EL (cell line): ENCODE results near the gene SDR39U1.
A peak's percentile ranks its signal among the peaks of the same experiment; 100 is the strongest.
"Not testable (repeated sequence)": the region's sequence is repeated elsewhere in the genome, so short reads cannot be mapped to it uniquely, and the experiment has no call there.

ENCODE experiments used
- DNase-seq: peaks from one replicate; pipeline ENCODE4 v3.0.0-alpha.2; 2016

Gene SDR39U1, protein sequence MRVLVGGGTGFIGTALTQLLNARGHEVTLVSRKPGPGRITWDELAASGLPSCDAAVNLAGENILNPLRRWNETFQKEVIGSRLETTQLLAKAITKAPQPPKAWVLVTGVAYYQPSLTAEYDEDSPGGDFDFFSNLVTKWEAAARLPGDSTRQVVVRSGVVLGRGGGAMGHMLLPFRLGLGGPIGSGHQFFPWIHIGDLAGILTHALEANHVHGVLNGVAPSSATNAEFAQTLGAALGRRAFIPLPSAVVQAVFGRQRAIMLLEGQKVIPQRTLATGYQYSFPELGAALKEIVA

DNA sequence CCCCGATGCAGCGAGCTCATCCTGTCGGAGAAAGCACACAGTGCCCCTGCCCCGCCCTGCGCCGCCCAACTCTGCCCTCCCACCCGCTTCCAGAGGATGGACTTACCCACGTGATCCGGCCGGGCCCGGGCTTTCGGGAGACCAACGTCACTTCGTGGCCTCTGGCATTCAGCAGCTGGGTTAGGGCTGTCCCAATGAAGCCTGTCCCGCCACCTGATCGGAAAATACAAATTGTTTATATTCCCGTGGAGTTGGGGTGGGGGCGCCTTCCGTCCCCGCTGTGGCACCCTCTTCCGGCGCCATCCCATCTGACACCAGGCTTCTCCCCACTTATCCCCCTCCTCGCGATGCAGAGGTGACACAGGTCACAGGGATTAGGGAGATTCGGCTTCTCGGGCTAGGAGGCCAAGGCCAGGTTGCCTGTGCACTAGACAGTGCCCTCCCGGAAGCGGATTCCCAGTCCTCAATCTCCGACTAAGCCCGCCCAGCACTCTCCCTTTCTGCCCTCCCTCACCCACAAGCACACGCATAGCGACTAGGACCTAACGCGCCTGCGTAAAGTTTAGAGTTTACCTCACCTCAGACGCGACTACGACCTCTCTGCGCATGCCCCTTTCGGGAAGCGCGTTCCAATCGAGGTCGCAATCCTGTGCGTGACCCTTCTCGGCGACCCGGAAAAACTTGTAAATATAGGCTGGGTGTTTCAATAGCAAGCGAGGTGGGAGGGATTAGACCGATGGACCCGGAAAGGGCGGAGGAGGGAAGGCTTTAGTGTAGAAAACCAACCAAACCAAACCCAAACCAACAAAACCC lies at the start of gene SDR39U1:
SDR39U1 (minus strand) TSS at position 537 of the 813 bp plus-strand sequence; CDS start at position 530, 7 bp downstream.
- peak; percentile 99 for DNase-seq

DNA sequence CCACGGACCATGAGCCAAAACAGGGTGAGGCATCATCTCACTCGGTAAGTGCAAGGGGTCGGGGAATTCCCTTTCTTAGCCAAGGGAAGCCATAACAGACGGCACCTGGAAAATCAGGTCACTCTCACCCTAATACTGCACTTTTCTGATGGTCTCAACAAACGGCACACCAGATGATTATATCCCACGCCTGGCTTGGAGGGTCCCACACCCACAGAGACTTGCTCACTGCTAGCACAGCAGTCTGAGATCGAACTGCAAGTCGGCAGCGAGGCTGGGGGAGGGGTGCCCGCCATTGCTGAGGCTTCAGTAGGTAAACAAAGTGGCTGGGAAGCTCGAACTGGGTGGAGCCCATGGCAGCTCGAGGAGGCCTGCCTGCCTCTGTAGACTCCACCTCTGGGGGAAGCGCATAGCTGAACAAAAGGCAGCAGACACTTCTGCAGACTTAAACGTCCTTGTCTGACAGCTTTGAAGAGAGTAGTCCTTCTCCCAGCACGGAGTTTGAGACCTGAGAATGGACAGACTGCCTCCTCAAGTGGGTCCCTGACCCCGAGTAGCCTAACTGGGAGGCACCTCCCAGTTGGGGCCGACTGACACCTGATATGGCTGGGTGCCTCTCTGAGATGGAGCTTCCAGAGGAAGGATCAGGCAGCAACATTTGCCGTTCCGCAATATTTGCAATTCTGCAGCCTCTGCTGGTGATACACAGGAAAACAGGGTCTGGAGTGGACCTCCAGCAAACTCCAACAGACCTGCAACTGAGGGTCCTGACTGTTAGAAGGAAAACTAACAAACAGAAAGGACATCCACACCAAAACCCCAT lies 49.2 kb upstream of the SDR39U1 start:
- DNase-seq: not testable (repeated sequence)

DNA sequence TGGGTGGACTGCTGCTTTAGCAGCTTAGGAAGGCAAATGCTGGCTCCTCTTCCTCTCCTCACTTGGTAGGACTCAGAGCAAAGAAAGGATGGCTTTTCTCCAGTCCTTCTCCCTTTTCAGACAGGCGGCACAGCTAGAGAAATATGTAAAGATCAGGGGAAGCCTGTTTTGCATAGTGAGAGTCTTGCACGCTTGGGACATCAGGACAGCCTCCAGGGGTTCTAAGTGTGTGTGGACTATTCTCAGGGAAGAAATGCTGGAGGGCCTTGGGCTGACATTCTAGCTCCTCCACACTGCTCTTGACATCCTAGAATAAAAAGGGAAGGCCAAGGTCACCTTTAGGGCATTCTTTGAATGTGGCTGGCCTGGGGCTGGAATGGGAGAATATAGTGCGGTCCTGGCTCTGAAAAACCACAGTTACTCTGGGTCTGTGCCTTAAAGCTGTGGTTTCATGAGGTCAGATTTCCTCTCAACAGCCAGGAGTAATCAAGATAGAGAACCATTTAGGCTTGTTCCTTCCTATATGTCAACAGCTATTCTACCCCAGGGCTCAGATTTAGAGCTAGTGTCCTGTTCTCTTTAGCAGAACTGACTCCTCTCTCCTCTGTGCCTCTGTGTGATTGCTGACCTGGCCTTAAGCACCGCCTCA lies 41.2 kb upstream of the SDR39U1 start:
- DNase-seq: peak; percentile 66

DNA sequence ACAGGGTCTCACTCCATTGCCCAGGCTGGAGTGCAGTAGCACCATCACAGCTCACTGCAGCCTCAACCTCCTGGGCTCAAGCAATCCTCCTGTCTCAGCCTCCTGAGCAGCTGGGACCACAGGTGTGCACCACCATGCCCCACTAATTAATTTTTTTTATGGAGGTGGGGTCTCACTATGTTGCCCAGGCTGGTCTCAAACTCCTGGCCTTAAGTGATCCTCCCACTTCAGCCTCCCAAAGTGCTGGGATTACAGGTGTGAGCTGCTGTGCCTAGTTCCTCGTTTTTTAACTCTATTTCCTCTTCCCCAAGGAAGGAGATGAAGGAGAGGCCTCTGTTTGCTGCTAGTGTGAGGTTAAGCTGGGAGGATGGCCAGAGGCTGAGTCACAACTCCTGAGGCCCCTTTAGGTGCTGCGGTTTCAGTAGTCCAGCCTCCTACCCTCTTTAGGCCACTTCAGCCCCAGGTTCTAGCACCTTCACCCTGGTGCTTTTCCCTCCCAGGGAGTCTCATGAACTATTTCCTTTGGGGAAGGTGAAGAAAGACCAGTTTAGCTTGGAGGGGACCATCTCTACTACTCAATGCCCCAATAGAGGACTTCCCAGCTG lies 40.2 kb upstream of the SDR39U1 start:
- peak; percentile 63 for DNase-seq

DNA sequence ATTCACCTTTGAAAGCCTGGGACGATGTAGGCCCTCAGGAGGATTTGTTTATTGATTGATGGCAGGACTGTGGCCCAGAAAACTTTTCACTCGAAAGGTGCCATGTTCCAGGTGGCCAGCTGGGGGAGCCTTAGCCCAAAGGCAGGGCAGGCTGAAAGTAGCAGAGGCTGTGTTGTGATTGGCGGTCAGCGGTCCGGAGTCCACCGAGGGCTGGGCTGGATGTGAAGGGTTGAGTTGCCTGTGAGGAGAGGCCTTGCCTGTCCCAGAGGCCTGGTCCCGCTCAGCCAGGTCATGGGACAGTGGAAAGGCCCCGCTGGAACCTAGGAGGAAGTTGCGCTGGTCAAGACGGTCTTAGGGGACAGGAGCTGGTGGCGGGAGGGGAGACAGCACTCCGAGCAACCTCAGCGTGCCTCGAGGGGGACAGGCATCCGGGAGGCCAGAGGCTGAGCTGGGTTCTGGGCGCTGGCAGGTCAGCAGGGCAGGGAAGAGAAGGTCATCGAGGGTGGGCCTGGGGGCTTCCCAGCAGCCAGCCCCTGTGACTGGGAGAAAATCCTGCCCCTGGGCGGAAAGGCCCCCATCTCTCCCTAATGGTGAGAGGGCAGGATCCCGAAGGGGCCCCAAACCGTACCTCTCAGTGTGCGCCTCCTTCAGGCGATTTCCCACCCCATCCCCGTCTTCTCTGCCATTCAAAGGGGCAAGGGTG lies 39.2 kb upstream of the SDR39U1 start:
- peak; percentile 36 for DNase-seq

DNA sequence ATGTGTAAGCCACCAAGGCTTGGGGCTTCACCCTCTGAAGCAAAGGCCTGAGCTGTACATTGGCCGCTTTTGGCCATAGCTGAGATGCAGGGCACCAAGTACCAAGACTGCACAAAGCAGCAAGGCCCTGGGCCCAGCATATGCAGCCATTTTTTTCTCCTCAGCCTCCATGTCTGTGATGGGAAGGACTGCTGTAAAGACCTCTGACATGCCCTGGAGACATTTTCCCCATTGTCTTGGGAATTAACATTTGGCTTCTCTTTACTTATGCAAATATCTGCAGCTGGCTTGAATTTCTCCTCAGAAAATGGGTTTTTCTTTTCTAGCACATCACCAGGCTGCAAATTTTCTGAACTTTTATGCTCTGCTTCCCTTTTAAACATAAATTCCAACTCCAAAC lies 37.4 kb upstream of the SDR39U1 start:
- DNase-seq: not testable (repeated sequence)

DNA sequence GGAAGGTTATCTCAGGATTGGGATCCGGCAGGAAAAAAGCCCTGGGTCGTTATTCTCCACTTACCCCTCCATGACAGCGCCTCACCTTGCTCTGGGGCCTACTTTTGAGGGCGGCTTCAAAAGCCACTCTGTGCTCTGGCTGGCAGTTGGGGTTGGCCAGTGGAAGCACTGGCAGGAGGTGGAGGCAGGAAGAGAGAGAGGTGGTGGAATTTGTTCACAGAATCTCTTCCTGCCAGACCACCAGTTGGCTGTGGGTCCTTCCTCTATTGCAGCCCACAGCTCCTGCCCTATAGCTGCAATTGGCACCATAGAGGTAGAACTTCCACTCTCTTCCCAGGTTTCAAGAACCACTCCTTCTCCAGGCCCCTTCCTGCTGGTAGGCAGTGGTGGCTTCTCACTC lies 32.7 kb upstream of the SDR39U1 start:
- no peak for DNase-seq

DNA sequence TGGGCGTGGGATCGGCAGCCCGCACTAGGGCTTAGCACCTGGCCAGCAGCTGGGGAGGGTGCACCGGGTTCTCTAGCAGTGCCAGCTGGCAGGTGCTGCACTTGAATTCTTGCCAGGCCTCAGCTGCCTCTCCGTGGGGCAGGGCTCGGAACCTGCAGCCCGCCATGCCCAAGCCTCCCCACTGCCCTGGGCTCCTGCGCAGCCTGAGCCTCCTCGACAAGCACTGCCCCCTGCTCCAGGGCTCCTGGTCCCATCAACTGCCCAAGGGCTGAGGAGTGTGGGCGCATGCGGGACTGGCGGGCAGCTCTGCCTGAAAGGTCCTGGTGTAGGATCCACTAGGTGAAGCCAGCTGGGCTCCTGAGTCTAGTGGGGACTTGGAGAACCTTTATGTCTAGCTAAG lies 30.6 kb upstream of the SDR39U1 start:
- no peak for DNase-seq

DNA sequence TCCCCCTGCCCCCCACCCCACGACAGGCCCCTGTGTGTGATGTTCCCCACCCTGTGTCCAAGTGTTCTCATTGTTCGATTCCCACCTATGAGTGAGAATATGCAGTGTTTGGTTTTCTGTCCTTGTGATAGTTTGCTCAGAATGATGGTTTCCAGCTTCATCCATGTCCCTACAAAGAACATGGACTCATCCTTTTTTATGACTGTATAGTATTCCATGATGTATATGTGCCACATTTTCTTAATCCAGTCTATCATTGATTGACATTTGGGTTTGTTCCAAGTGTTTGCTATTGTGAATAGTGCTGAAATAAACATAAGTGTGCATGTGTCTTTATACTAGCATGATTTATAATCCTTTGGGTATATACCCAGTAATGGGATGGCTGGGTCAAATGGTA lies 27.9 kb upstream of the SDR39U1 start:
- DNase-seq: not testable (repeated sequence)

DNA sequence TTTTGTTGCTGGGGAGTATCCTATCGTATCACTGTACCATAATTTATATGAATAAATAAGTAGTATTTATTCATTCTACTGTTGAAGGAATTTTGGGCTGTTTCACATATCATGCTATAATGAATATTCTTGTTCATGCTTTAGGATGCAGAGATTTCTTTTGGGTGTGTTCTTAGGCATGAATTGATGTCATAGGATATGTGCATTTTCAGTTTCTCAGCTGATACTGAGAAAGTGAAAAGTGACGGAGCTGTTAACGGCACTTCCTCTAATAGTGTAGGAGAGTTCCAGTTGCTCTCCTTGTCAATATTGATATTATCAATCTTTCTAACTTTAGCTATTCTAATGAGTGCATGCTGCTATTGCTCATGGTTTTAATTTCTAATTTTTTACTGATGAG lies 23.2 kb upstream of the SDR39U1 start:
- no peak for DNase-seq

DNA sequence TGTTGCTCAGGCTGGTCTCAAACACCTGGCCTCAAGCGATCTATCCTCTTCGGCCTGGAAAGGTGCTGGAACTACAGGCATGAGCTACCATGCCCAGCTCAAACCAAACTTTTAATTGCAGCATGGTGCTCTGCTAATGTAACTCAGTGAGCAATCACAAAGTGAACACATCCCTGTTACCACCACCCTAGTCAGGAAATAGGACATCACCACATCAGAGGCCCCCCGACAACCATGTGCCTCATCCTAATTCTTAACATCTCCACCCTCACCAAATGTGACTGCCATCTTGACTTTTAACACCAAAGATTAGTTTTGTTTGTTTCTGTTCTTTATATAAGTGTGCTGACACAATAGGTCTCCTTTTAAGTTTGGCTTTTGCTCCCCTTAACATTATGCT lies 22.8 kb upstream of the SDR39U1 start:
- no peak for DNase-seq

DNA sequence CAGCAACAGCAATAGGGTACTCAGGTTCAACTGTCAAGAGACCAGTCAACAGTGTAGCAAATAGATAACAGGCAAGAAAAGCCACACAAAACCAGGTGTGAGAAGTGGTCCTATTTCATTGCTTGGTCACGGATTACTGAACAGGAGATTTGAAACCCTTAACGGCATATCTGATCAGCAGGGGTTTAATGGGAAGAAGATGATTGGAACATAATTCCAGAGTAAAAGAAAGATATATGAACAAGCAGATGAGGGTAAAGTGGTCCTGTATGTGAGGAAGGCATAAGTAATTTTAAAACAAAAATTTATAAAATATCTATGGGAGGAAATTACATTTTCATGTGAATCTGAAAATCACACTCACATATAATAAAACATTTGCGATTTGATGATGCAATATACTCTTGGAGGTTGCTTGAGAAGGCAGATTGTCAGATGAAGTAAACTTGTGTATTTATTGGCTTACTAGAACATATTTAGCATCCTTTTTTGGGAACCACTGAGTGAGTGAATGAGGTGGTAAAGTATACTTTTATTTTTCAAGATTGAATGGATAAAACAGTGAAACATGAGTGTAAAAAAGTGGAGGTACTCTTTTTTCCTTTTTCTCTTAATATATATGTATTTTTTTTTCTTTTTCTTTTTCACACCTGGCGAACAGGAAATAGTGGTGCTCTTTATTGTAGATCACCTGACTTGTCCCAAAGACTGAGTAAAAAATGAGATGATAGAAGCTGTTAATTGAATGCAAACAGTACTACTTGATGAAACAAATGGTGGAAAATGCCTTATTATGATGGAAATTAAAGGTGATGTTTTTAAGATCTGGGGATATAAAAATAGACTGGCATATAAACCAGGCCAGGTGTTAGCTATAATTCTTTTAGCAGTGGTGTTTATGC lies 21.6 kb upstream of the SDR39U1 start:
- DNase-seq: no peak

DNA sequence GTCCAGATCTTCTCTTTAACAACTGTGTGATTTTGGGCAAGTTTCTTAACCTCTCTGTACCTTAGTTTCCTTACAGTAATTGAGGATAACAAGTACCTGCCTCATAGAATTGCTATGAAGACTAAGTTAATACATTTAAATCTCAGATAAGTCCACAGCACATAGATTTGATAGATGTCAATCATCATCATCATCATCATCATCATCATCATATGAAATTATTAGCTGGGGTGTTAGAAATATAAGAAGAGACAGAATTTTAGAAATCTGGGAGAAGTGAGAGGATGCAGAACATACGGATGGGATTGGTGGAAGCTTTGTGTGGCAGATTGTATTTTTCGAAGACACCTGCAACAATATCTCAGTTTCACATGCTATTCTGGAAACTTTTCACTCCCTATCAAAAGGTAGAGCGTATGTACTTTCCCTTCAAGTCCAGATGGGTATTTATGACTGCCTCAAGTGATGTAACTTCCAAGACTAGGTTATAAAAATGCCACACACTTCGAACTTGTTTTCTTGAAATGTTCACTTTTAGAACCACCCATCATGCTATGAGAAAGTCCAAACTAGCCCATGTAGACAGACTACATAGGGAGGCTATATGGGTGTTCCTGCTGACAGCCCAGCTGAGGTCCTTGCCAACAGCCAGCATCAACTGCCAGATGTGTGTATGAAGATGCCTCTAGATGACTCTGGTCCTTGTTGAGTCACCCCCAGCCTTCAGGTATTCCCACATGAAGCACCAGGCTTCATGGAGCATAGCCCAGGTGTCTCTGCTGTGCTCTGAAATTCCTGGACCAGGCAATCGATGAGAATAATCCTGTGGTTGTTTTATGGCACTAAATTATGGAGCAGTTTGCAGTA lies 20.7 kb upstream of the SDR39U1 start:
- DNase-seq: no peak

DNA sequence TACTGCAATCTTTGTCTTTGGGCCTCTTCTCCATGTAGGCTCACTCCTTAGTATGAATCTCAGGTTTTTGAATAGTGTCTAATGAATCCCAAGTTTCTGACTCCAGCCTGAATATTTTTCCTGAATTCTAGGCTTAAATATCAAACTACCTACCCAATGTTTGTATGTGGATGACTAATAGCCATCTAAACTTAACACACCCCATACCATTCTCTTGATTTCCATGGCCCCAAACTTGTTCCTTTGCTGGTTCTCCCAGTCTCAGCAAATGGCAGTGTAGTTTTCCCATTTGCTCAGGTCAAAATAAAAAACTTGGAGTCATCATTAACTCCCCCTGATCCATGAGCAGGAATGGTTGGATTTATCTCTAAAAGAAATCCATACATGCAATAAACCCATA lies 18.8 kb upstream of the SDR39U1 start:
- DNase-seq: no peak

DNA sequence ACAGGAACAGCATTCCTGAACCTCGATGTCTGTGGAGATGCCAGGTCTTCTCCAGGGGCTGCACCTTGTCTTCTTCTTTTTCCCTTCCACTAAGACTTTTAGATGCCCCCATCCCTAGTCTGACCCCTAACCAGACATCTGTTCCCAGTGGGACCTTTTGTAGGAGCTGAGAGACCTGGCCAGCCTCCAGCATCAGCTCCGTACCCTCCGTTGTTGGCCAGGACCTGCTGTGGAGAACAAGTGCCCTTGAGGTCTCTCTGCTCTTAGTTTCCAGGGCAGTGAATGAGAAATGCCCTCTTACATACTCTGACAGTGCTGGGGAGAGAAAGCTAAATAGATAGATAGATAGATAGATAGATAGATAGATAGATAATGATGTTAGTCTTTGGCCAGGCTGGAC lies 16.8 kb upstream of the SDR39U1 start:
- DNase-seq: no peak

DNA sequence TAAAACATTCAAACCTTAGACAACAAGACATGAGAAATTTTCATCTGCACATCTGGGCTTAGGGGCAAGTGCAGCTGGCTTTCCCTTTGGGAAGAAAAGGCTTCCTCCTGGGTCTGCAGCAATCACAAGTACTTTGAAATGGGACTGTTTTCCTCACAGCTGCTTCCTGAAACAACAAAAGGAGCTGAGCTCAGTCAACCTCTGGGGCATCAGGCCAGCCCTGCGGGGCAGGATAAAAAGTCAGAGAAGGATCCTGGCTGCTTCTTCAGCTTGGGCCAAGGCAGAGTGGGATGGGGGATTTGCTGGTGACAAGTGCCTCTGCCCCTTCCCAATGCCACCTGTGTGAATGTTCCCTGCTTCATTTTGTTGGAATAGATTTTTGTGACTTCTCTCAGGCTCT lies 16.2 kb upstream of the SDR39U1 start:
- no peak for DNase-seq

DNA sequence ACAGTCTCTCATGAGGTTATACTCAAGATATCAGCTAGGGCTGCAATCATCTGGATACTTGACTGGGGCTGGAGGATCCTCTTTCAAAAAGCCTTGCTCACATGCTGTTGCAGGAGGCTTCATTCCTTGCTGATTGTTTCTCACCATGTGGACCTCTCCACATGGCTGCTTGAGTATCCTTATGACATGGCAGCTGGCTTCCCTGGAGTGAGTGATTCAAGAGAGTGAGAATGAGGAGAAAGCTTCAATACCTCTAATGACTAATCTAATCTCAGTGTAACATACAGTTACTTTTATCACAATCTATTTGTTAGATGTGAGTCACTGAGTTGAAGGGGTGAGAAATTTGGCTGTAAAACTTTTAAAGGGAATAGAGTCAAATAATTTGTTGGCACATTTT lies 14.4 kb upstream of the SDR39U1 start:
- DNase-seq: no peak

DNA sequence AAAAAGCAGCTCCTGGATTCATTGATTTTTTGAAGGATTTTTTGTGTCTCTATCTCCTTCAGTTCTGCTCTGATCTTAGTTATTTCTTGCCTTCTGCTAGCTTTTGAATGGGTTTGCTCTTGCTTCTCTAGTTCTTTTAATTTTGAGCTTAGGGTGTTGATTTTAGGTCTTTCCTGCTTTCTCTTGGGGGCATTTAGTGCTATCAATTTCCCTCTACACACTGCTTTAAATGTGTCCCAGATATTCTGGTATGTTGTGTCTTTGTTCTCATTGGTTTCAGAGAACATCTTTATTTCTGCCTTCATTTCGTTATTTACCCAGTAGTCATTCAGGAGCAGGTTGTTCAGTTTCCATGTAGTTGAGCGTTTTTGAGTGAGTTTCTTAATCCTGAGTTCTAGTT lies 8.3 kb upstream of the SDR39U1 start:
- not testable (repeated sequence) for DNase-seq

DNA sequence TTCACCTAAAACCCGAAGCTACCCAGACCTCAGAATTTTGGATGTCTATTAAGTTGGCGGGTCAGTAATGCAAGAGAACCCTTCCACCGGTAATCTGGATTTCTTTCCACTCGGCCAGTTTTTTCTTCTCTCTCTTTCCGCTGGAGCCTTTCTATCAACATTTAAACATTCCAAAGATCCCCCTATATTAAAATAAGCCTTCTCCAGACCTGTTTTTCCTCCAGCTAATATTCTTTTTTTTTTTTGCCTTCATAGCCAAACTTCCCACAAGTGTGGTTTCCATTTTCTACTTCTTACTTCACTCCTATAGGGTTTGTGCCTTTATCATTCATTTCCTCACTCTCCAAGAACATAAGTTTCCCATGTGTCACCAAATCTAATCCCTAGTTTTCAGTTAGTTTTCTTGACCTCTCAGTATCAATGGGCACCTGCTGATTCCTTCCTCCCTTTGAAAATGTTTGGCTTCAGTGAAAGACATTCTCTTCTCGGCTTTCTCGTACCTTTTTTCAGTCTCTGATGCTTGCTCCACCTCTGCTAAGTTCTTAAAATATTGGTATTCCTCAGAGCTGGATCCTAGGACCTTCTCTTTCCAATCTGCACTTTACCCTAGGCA lies 583 bp upstream of the SDR39U1 start:
- no peak for DNase-seq
